GM12878 (cell line): ENCODE data around the gene REEP6. TPM values are rescaled to one million over a fixed set of nuclear protein-coding genes. Genes with fewer than 3 reads are reported as not detected.

Experiments used
- ATAC-seq: fragments of 200-7000 bp; cut with Tn5 transposase; 3 replicates; pipeline ENCODE4 v1.9.1; 2020; ENCODE audit warnings: mild to moderate bottlenecking, moderate library complexity
- BruUV-seq: library from RNA; stranded (reverse); fragments of 400-500 nt; replicated peaks from 2 replicates; lab custom pipeline; 2021; lab: Mats Ljungman, UMichigan
- CTCF ChIA-PET: fragments of 300-600 bp; sonication (Branson Sonifier 250); formaldehyde crosslinking; extraction: SDS; loops from one replicate; lab custom pipeline; 2021; ENCODE audit warnings: inconsistent platforms; lab: Yijun Ruan, JAX
- POLR2A ChIA-PET: fragments of 350-600 bp; formaldehyde crosslinking; extraction: SDS; loops from one replicate; lab custom pipeline; 2021; ENCODE audit warnings: inconsistent platforms; lab: Charles Lee
- RAD21 ChIA-PET: fragments of 300-600 bp; sonication (Branson Sonifier 250); formaldehyde crosslinking; loops from one replicate; lab custom pipeline; 2023; ENCODE audit warnings: antibody characterized with exemption; ENCODE audit not compliant: unreplicated experiment; lab: Charles Lee
- SMC1A ChIA-PET: fragments of 300-600 bp; sonication (Branson Sonifier 250); formaldehyde crosslinking; loops from one replicate; lab custom pipeline; 2023; ENCODE audit not compliant: unreplicated experiment, uncharacterized antibody; lab: Charles Lee
- DNase-seq: peaks from one replicate; pipeline ENCODE4 v3.0.0-alpha.2; 2011; ENCODE audit warnings: low read depth, low spot score
- FAIRE-seq: peaks from 3 replicates; lab custom pipeline; 2011; peaks lifted over from hg19 to GRCh38; lab: Jason Lieb, UNC
- H2AFZ ChIP-seq: 2 replicates; pipeline ENCODE4 v1.6.0; 2011; ENCODE audit warnings: low read depth, low read length, control low read depth; ENCODE audit not compliant: control insufficient read depth
- H3K27ac ChIP-seq: 2 replicates; pipeline ENCODE4 v1.5.1; 2011; ENCODE audit warnings: control low read depth; ENCODE audit not compliant: control insufficient read depth, insufficient read depth
- H3K27me3 ChIP-seq, 2 experiments: replicated peaks in 1 of 2; 2 replicates each; pipeline versions ENCODE4 v1.6.0 to v1.6.1; 2011; ENCODE audit warnings: low read length in 1 of 2; ENCODE audit not compliant: control insufficient read depth in 2 of 2, insufficient read depth in 2 of 2
- H3K36me3 ChIP-seq, 2 experiments: 2 replicates each; pipeline ENCODE4 v1.5.1; 2011; ENCODE audit warnings: low read length in 1 of 2; ENCODE audit not compliant: control insufficient read depth in 2 of 2, insufficient read depth in 2 of 2
- H3K4me1 ChIP-seq: 2 replicates; pipeline ENCODE4 v1.6.1; 2011; ENCODE audit warnings: mild to moderate bottlenecking, low read length, moderate library complexity, mixed read lengths; ENCODE audit not compliant: control insufficient read depth, insufficient read depth
- H3K4me2 ChIP-seq: 2 replicates; pipeline ENCODE4 v1.6.0; 2011; ENCODE audit warnings: control low read depth; ENCODE audit not compliant: control insufficient read depth, insufficient read depth
- H3K4me3 ChIP-seq: fragments of 200-600 bp; sonication (generic); 2 replicates; pipeline ENCODE4 v1.5.1; 2016
- H3K79me2 ChIP-seq: 2 replicates; pipeline ENCODE4 v1.6.0; 2011; ENCODE audit warnings: low read length; ENCODE audit not compliant: control insufficient read depth, insufficient read depth
- H3K9ac ChIP-seq: 2 replicates; pipeline ENCODE4 v1.8.0; 2011; ENCODE audit warnings: low read length, control low read depth, mixed read lengths; ENCODE audit not compliant: control insufficient read depth, insufficient read depth
- H3K9me3 ChIP-seq: replicated peaks from 3 replicates; pipeline ENCODE4 v1.5.1; 2011; ENCODE audit warnings: mild to moderate bottlenecking, low read length; ENCODE audit not compliant: control insufficient read depth, insufficient read depth
- H4K20me1 ChIP-seq: 2 replicates; pipeline ENCODE4 v1.6.0; 2011; ENCODE audit not compliant: control insufficient read depth, insufficient read depth
- ASH2L ChIP-seq: fragments of 300-600, 200-600 bp; sonication (generic); IDR thresholded peaks from 2 replicates; pipeline ENCODE4 v1.6.1; 2017; ENCODE audit warnings: low read depth, mild to moderate bottlenecking, borderline replicate concordance
- ATF2 ChIP-seq: IDR thresholded peaks from 2 replicates; pipeline ENCODE4 v1.6.1; 2012; ENCODE audit warnings: low read length, inconsistent platforms
- CUX1 ChIP-seq: IDR thresholded peaks from 2 replicates; pipeline ENCODE4 v1.6.1; 2012; ENCODE audit warnings: improper control_type of control experiment, low read depth, low read length; ENCODE audit not compliant: insufficient replicate concordance
- E2F4 ChIP-seq: IDR thresholded peaks from 2 replicates; pipeline ENCODE4 v1.6.1; 2012; ENCODE audit warnings: low read depth, low read length, improper control_type of control experiment
- HDAC6 ChIP-seq: fragments of 200-600 bp; sonication (generic); IDR thresholded peaks from one replicate; pipeline ENCODE4 v1.8.0; 2017; ENCODE audit warnings: antibody characterized with exemption; ENCODE audit not compliant: unreplicated experiment
- IRF4 ChIP-seq: IDR thresholded peaks from 2 replicates; pipeline ENCODE4 v1.6.1; 2011; ENCODE audit warnings: low read depth, low read length
- LARP7 ChIP-seq: fragments of 450-650 bp; IDR thresholded peaks from 2 replicates; pipeline ENCODE4 v1.6.1; 2017; ENCODE audit warnings: mild to moderate bottlenecking
- MXI1 ChIP-seq: fragments of 150-350 bp; IDR thresholded peaks from 2 replicates; pipeline ENCODE4 v1.6.1; 2011; ENCODE audit warnings: low read depth, mild to moderate bottlenecking, inconsistent platforms, low read length, improper control_type of control experiment
- POU2F2 ChIP-seq: IDR thresholded peaks from 3 replicates; pipeline ENCODE4 v1.6.1; 2011; ENCODE audit warnings: low read depth, mild to moderate bottlenecking, low read length, borderline replicate concordance
- TCF7 ChIP-seq: IDR thresholded peaks from 2 replicates; pipeline ENCODE4 v1.6.1; 2014; ENCODE audit warnings: antibody characterized with exemption, borderline replicate concordance
- ZBTB33 ChIP-seq: fragments of 450-650 bp; IDR thresholded peaks from 2 replicates; pipeline ENCODE4 v1.6.1; 2017; ENCODE audit warnings: mild to moderate bottlenecking
- ZNF207 ChIP-seq: fragments of 450-650 bp; IDR thresholded peaks from 2 replicates; pipeline ENCODE4 v1.6.1; 2014; ENCODE audit warnings: antibody characterized with exemption, mild to moderate bottlenecking, borderline replicate concordance
- WGBS: methylation state at CpG from one replicate; pipeline ENCODE4 v1.1.6; 2016; ENCODE audit warnings: low lambda C conversion rate; ENCODE audit not compliant: insufficient replicate concordance, insufficient coverage; ENCODE audit errors: missing lambda C conversion rate; 5-methylcytosine and 5-hydroxymethylcytosine counted together
- in situ Hi-C: fragments of 300-500 bp; cut with MboI; formaldehyde crosslinking; loops from 9 replicates; pipeline ENCODE4 v1.14.3; 2018; ENCODE audit warnings: mixed read lengths
- intact Hi-C: fragments of 100-400 bp; cut with micrococcal nuclease; formaldehyde crosslinking; loops from one replicate; pipeline ENCODE4 v1.14.2; 2022; ENCODE audit not compliant: unreplicated experiment
- polyA plus RNA-seq, 11 experiments: library from polyadenylated mRNA; depleted of rRNA in 4 of 11; unstranded in 6 of 11; stranded (reverse) in 5 of 11; fragments of >200 nt; fragmentation: Nextera tagmentation in 4 of 11; fragmentation: Illumina TruSeq in 1 of 11; extraction: Ambion mirVana in 4 of 11; extraction: Trizol in 1 of 11; gene quantifications; 1 replicate in 1 of 11; 2 replicates in 10 of 11; pipeline versions ENCODE4 v1.2.1 to v1.2.3, GENCODE V29; 2011 to 2016; ENCODE audit warnings: inconsistent platforms in 2 of 11, missing spikeins in 2 of 11, low read depth in 1 of 11
- total RNA-seq, 4 experiments: library from RNA; depleted of rRNA in 3 of 4; stranded (reverse); fragments of >200 nt in 3 of 4; fragmentation: Illumina TruSeq in 1 of 4; extraction: Trizol in 1 of 4; gene quantifications; 2 replicates each; pipeline versions ENCODE4 v1.2.1 to v1.2.3, GENCODE V29; 2013 to 2021

The REEP6 gene
- total and polyA plus RNA-seq, 10 of the 15 experiments (the other 5 are each of a cell fraction or from before 2014, with no cell fraction given), result 0.06 to 1.1 (median 0.39) TPM; not detected in 2

GRCh38 chr19:1525343-1525742 is 34.4 kb downstream of the REEP6 start:
- Histone ChIP-seq H3K9ac (no peak overlapping the region), H3K27me3 (peaks cover 0 to 2% of the 10 kb centered on the region in 2 experiments; a peak in 3 of 4 replicates), H3K4me1 (no peaks in the 10 kb centered on the region), H3K4me3 (no peak overlapping the region)
- FAIRE-seq, result no peak
- intact Hi-C loops, result no loop called here
- no peak for DNase-seq
- in situ Hi-C loops, result no loop called here
- BruUV-seq, result no TSS peak
- TF ChIP-seq E2F4 (no peak), TCF7 (no peak), HDAC6 (no peak), MXI1 (no peak), LARP7 (no peak), CUX1 (no peak), ZNF207 (no peak), POU2F2 (no peak), IRF4 (no peak), ASH2L (no peak), ZBTB33 (no peak), ATF2 (no peak)
- TF ChIP-seq, all 136 proteins: peak for 0
- no peaks in the 10 kb centered on the region for H3K9me3 ChIP-seq
- SMC1A ChIA-PET, result no interaction called here
- no peak overlapping the region for H3K4me2 ChIP-seq
- H3K79me2 ChIP-seq, result no peaks in the 10 kb centered on the region
- H2AFZ ChIP-seq, result no peak overlapping the region
- RAD21 ChIA-PET, result no interaction called here
- no peak for ATAC-seq
- no peaks in the 10 kb centered on the region for H4K20me1 ChIP-seq
- 79% methylated on average over 29 of the region's 31 CpGs for WGBS
- POLR2A ChIA-PET, result no interaction called here
- no peak overlapping the region for H3K27ac ChIP-seq
- H3K36me3 ChIP-seq, result no peaks in the 10 kb centered on the region
- CTCF ChIA-PET, result no interaction called here
